NCI-H187 treated with DMSO at 0.1 percent for 48 hours (cell line): ENCODE results near the gene WNT1.

ENCODE experiments used
- DNase-seq: peaks from one replicate; lab custom pipeline; 2025; lab: John Stamatoyannopoulos, UW

Gene WNT1

GRCh38 chr12:48980953-48981756 is 3.0 kb downstream of the WNT1 start:
- no peak for DNase-seq

- no peak for DNase-seq
These were observed 3.6 kb downstream of the WNT1 start for GRCh38 chr12:48981757-48982157.

GRCh38 chr12:48982397-48983080 is 4.4 kb downstream of the WNT1 start:
- DNase-seq: no peak

DNA sequence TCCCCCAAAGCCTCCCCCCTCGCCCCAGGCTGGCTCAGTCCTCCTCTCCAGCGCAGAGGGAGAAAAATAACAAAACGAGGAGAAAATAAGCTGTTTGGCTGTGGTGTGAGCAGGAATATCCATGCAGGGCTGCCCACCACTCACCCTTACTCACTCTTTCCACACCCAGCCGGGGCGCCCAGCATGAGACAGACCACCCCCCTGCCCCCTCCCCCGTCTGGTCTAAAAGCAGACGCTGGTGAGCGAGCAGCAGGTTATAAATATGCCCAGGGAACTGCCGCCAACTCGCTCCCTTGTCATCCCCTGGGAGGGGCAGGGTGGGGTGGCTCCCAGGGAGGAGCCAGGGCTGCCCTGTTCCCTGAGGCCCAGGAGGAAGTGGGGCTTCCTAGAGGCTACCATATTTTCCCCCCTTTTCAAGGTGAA is 7.4 kb downstream of the WNT1 start:
- DNase-seq: no peak

GRCh38 chr12:48985901-48986300 is 7.8 kb downstream of the WNT1 start:
- no peak for DNase-seq

DNA sequence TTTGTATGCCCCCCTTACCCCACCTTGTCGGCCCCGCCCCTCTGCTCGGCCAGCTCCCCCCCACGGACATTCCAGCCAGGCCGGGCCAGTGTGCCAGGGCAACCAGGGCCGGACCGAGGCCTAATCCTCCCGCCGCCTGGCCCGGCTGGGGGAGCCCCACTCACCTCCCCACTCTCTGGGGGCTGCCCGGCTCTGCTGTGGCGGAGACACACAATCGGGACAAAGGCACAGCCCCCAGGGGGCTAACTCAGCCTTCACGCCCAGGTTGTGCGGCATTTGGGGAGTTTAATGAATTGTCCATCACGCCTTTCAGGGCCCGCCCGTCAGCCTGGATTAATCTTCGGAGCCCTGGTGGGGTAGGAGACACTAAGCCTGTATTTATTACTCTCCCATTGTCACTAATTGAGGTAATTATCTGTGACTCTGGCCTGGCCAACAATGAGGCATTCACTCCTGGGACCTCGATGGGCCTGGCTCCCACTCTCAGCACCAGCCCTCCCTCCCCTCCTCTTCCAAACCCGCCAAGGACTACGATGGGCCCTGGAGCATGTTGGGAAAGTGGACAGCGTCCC is 8.7 kb downstream of the WNT1 start:
- no peak for DNase-seq

DNA sequence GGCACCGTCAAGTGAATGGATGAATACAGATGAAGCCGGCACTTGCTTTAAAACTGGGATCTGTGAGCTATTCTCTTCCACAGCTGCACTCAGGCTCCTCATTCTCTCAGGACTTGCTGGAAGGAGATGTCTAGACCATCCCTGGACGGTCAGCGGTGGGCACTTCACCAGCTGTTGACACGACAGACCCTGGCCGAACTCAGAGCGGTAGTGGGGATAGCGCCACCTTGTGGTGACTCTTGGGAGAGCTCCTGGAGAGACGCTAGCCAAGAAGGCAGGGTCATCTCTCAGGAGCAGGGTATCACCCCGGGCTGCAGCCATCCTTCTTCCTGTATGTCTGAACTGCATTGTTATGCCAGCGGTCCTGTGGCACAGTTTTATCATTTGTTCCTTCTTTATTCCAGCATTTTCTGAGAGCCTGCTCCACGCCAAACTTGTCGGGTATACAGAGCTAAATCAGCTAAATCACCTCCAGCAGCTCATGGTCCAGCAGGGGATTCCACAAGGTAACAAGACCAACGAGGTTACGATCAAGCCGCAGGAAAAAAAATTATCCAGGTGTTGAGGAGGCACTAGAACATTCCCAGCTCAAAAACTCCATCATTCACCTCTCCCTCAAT is 10.0 kb downstream of the WNT1 start:
- no peak for DNase-seq

- no peak for DNase-seq
These were observed 12.4 kb downstream of the WNT1 start for GRCh38 chr12:48990552-48990951.

DNA sequence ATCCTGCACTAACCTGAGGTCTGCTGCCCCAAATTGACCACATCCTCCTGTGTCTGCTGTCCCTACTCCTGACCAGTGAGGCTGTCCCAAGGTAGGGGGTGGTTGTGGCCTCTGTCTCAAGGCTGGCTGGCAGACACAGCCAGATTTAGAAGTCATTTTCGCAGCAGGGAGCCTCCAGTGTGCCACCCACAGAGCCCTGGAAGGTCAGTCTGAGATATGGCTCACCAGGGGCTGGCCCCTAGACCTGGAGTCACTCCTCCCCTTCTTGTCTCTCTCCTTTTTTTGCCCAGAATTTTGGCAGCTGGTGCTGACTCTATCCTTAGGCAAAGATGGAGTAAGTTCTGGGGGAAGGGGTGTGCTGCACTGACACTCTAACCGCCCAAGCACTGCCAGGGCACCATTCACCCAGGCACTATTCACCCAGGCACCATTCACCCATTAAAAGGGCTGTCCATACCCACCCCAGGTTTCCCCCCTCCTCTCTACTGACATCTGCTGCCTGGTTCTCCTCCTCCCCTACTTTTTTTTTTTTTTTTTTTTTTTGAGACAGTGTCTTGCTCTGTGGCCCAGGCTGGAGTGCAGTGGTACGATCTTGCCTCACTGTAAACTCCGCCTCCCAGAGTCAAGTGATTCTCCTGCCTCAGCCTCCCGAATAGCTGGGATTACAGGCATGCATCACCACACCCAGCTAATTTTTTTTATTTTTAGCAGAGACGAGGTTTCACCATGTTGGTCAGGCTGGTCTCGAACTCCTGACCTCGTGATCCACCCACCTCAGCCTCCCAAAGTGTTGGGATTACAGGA is 13.3 kb downstream of the WNT1 start:
- no peak for DNase-seq

GRCh38 chr12:48993787-48994186 is 15.7 kb downstream of the WNT1 start:
- DNase-seq: no peak

DNA sequence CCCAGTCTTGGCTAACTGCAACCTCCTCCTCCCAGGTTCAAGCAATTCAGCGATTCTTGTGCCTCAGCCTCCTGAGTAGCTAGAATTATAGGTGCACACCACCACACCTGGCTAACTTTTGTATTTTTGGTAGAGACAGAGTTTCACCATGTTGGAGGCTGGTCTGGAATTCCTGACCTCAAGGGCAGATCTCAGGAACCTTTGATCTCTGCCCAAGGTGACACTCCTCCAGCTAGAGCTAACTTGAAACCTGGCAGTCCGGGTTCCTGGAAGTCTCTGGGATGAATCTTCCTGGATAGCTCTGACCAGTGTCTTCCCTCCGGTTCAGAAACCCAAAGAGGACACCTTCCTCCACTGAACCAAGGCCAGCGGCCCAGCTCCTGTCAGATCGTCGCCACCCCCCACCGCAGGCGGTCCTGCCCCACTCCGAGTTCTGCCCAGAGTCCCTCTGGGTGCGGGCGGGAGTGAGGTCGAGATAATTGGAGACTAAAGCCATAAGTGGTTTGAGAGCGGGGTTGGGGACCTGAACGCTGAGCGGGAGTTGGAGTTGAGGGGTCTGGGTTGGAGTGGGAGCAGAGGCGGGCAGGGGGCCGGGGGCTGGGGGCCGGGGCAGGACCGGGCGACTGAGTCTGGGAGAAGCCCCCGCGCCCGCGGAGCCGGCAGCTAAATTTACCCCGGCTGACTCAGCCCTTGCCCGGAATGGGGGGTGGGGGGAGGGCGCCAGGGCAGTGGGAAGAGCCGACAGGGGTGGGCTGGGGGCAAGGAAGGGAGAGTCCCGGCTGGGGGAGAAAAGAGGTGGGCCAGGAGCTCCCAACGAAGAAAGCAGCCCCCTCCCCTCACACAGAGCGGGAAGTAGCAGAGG is 16.3 kb downstream of the WNT1 start:
- no peak for DNase-seq

DNA sequence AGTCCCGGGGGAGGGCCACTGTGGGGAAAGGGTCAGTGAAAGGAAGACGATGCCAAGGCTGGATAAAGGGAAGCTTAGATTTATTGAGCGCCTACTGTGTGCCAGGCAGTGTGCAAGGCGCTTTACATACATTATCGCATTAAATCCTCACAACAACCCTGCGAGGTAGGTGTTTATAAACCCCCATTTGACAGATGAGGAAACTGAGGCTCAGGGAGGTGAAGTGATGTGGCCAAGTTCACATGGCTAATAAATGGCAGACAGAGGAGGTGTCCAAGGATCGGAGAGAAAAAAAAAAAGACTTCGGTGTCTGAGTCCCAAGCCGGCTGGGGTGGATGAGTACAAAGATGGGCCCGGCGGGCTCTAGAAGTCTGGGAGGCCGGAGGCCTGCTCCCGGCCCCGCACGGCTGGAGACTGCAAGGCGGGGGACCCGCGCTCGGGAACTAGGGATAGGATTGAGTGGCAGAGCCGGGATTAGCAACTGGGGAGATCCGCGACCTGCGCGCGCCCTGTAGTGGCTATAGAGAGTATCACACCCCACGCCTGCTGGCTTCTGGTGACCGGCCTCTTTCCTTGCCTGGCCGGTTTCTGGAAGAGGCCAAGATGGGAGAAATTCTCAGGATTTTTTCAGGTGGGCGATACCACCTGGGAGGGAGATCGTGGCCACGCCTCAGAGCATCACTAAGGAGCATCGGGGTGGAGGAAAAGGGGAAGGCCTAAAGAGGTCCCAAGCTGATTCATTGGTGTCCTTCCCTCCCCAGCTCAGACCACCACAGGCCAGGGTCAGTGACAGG is 17.2 kb downstream of the WNT1 start:
- DNase-seq: peak; percentile 58

GRCh38 chr12:48996794-48997718 is 18.9 kb downstream of the WNT1 start:
- peak; percentile 34 for DNase-seq

DNA sequence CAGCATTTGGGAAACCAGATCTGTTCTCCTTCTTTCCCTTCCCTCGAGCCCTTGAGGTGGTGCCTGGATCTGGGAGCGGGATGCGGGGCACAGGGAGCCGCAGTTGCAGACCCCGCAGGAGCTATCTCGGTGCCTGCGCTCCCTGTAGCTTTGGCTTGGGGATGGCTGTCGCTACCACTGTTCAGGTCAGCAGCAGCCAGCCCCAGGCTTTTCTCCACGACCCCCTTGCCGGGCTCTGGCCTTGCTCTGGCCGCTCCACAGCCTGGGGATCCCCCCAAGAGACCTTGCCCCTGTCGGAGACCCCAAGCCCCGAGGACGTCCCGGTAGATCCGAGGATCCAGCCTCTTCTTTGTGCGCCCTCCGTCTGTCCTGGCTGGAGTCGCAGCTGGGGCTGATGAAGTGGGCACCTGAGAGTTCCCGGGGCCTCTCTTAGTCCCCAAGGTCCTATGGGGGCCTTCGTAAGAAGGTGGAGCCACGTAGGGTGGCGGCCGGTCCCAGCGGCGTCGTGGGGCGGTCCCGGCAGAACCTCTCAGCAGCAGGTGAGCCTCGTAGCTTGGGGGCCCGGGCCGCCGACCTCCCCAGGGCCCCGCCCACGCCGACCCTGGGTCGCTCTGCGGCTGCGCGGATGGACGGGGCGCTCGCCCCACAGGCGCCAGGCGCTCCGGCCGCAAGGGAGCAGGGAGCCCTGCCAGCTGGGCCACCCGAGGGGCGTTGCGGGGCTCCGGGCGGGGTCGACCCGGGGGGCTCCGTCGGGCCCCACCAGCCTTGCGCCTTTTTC is 19.8 kb downstream of the WNT1 start:
- DNase-seq: no peak

DNA sequence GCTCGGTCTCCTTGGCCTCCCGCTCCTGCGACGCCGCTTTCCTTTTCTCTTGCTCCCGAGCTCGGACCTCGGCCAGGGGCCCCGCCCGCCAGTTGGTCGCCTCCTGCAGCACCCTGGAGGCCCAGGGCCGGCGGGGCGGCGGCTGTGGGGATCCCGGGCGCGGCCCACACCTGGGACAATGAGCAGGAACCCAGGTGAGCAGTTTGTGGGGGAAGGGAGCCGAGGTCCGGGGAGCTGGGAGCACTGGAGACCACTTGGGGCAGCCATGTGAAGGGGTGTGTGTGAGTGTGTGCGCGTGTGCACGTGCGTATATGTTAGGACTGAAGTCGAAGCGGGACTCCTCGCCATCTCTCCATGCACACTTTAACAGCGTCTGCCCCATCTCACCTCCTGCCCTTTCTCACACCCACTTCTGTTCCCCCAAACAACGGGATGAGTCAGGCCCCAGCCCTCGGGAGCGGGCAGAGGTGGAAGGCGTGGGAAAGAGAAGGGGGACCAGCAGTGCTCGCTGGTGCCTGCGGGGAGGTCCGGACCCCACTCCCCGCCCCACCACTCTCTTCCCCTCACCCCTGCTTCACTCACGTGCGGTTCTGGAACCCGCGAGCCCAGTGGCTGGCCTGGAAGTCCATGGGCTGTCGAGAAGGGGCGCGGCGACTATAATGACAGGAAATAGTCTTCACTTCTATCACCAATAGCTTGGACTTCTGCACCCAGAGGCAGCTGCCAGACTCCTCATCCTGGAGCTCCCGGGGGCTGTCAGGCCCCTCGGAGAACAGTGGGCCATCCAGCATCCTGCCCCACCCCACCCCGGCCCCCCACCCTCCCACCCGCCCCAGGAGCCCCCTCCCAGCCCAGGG is 20.6 kb downstream of the WNT1 start:
- no peak for DNase-seq

GRCh38 chr12:48999371-49000131 is 21.4 kb downstream of the WNT1 start, which contains the start of gene DDN:
TSS of gene DDN (minus strand) at chr12:48999375. CDS start at chr12:48999287, 88 bp downstream.
- DNase-seq: no peak
